Measurements from ENCODE around the gene DOCK4.

DOCK4 gene

DNA sequence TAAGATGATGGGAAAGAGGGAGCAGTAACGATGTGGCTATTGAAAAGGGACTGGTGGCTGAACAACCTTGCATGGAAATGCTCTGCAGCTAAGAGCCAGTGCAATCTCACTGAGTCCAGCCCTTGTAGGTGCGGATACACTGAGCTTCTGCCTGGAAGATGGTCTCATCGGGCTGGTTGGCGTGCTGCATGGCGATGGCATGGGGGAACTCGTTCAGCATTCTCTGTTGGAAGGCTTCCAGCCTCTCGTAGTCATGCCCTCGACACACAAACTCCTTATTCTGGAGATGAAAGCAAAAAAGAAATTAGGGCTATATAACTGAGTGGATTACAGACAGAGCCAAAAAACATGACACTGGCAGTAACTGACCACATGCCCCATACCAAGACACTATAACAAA, 446.2 kb downstream of the DOCK4 start:
- no peaks in the 10 kb centered on the region for H3K9me3 Mint-ChIP-seq (ENCODE audit: low read depth)
- H3K27ac Mint-ChIP-seq: no peak overlapping the region
- H3K4me1 Mint-ChIP-seq (ENCODE audit: low read depth): no peaks in the 10 kb centered on the region
- H3K27me3 Mint-ChIP-seq: no peaks in the 10 kb centered on the region
- H3K36me3 Mint-ChIP-seq: no peaks in the 10 kb centered on the region
- H3K4me3 Mint-ChIP-seq: no peak overlapping the region

DNA sequence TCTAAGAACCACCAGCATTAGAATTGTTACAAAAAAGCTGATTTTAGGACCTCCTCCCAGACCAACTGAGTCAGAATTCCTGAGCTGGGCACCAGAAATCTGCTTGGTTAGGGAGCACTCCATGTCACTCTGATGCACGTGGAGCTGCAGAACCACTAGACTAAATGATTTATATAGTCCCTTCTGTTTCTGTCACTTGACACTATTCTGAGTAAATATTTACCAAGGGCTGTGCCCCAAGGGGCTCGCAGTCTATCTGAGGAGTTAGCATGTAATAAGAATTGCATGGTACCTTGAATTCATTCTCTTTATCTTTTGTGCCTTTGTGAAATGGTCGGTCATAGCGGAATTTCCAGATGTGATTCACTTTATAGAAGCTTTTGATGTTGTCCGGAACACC, 447.9 kb downstream of the DOCK4 start:
- no peak overlapping the region for H3K27ac Mint-ChIP-seq
- H3K27me3 Mint-ChIP-seq: no peaks in the 10 kb centered on the region
- H3K9me3 Mint-ChIP-seq (ENCODE audit: low read depth): no peaks in the 10 kb centered on the region
- no peaks in the 10 kb centered on the region for H3K4me1 Mint-ChIP-seq (ENCODE audit: low read depth)
- no peaks in the 10 kb centered on the region for H3K36me3 Mint-ChIP-seq
- no peak overlapping the region for H3K4me3 Mint-ChIP-seq

DNA sequence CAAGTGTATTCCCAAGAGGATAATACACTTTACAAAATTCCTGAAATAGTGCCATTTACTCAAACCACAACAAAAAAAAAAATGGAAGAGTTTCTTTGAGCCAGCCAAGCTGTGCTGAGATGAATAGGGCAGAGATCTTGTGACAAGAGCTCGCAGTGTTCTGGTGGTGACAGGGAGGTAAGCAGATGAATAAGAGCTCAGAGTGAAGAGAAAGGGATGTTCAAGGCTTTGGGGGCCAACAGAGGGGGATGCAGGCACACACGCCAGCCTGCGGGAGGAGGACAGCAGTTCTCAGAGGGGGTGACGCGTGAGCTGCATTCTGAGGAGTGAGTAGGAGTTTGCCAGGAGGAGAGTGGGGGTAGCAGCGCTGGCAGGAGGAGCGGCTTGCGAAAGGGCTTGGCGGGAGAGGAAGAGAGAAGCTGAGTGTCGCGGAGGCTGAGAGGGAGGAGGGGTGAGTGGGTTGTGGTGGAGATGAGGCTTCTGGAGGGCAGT, 449.5 kb downstream of the DOCK4 start:
- H3K27ac Mint-ChIP-seq: no peak overlapping the region
- no peaks in the 10 kb centered on the region for H3K27me3 Mint-ChIP-seq
- H3K4me3 Mint-ChIP-seq: no peak overlapping the region
- no peaks in the 10 kb centered on the region for H3K9me3 Mint-ChIP-seq (ENCODE audit: low read depth)
- no peaks in the 10 kb centered on the region for H3K36me3 Mint-ChIP-seq
- no peaks in the 10 kb centered on the region for H3K4me1 Mint-ChIP-seq (ENCODE audit: low read depth)

DNA sequence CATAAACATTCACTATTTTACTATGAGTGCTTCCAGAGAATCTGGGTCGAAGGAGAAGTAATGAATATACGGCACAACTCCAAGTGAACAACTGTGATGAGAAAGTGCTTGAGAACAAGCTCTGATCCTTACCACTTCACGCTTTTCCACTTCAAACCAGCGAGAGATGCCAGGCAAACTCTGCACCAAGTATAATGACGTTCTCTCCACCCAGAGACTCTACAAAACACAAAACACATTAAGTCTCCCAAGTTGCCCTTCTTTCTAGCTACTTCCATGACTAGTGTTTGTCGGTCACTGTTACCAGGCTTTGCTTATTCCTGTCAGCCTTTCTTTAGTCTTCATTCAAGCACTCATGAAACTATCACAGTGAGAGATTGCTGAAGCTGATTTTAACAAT, 450.8 kb downstream of the DOCK4 start:
- Mint-ChIP-seq H3K27me3 (no peaks in the 10 kb centered on the region), H3K4me3 (no peak overlapping the region), H3K4me1 (ENCODE audit: low read depth) (no peaks in the 10 kb centered on the region), H3K27ac (no peak overlapping the region), H3K9me3 (ENCODE audit: low read depth) (no peaks in the 10 kb centered on the region), H3K36me3 (no peaks in the 10 kb centered on the region)

DNA sequence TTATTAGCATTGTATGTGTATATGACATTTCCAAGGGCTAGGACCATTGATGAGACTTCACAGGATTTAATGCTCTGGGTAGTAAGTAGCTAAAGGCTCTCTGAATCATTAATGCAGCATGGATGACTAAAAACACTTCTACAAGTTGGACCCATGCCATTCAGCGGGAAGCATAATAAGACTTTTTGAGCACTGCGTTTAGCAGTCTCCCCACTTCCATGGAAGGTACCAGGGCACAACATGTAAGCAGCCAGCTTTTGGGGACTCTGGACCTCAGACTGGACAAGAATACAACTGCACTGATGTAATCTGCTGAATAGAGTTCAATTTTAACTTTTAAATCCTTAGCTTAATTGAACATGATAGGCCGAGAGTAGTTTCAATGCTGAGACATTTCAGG, 452.2 kb downstream of the DOCK4 start:
- Mint-ChIP-seq H3K9me3 (ENCODE audit: low read depth) (no peaks in the 10 kb centered on the region), H3K36me3 (no peaks in the 10 kb centered on the region), H3K27ac (no peak overlapping the region), H3K27me3 (no peaks in the 10 kb centered on the region), H3K4me3 (no peak overlapping the region), H3K4me1 (ENCODE audit: low read depth) (no peaks in the 10 kb centered on the region)

DNA sequence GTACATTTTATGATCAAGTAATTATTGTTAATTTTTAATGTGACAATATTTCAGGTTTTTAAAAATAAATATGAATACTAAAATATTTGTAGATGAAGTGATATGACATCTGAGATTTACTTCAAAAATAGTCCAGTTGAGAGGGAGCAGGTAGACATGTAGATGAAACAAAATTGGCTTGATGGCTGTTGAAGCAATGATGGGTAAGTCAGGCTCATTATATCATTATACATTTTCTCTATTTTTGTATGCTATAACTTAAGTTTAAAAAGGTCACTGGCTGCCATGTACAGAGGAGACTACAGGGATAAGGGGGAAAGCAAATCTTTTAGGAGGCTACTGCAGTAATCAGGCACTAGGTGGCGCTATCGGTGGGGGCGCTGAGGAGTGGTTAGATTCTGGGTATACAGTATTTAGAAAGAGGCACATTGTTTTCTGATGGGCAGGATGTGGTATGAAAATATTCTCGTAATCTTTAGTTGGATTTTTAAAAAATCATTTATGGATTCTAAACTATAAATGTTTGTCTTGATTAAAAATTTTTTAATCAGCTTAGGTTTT, 454.1 kb downstream of the DOCK4 start:
- Mint-ChIP-seq H3K27ac (no peak overlapping the region), H3K4me3 (no peak overlapping the region), H3K4me1 (ENCODE audit: low read depth) (no peaks in the 10 kb centered on the region), H3K9me3 (ENCODE audit: low read depth) (no peaks in the 10 kb centered on the region), H3K27me3 (peaks cover 2% of the 10 kb centered on the region), H3K36me3 (no peaks in the 10 kb centered on the region)

DNA sequence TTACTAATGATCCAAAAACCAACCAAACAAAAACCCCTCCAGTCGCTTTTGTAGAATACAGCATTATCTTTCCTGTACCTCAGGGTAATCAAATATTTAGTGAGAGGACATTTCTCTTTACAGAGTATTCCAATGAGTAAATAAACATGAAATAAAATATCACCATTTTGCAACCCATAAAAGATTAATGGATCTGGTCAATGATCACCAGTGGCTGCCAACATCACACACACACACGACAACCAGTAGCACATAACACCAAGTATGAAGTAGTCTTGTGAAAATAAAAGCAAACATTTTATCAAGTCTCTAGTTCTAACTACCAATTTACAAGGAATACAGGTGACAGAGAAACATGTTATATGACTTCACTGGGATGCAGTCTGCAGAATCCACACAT, 455.3 kb downstream of the DOCK4 start:
- Mint-ChIP-seq H3K4me3 (no peak overlapping the region), H3K36me3 (no peaks in the 10 kb centered on the region), H3K27me3 (peaks cover 2% of the 10 kb centered on the region), H3K4me1 (ENCODE audit: low read depth) (no peaks in the 10 kb centered on the region), H3K27ac (no peak overlapping the region), H3K9me3 (ENCODE audit: low read depth) (no peaks in the 10 kb centered on the region)

DNA sequence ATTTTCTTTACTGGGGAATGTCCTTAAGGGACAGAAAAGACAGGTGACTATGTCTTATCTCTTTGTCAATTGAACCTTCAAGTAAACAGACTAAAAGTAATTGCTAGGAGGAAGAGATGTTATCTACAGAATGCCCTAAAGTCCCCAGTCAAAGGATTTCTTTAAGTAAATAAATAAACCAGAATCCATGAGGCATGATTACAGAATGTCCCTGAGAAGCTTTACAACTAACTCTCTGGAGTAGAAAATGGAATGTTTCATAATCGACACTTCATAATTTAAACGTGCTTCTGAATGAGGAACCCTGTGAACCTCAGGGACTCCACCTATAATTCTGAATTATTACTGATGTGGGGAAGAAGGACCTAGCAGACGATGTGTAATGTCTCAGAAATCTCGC, 456.0 kb downstream of the DOCK4 start:
- no peak overlapping the region for H3K4me3 Mint-ChIP-seq
- H3K27ac Mint-ChIP-seq: no peak overlapping the region
- H3K9me3 Mint-ChIP-seq (ENCODE audit: low read depth): no peaks in the 10 kb centered on the region
- peaks cover 2% of the 10 kb centered on the region for H3K27me3 Mint-ChIP-seq
- H3K36me3 Mint-ChIP-seq: no peaks in the 10 kb centered on the region
- no peaks in the 10 kb centered on the region for H3K4me1 Mint-ChIP-seq (ENCODE audit: low read depth)

DNA sequence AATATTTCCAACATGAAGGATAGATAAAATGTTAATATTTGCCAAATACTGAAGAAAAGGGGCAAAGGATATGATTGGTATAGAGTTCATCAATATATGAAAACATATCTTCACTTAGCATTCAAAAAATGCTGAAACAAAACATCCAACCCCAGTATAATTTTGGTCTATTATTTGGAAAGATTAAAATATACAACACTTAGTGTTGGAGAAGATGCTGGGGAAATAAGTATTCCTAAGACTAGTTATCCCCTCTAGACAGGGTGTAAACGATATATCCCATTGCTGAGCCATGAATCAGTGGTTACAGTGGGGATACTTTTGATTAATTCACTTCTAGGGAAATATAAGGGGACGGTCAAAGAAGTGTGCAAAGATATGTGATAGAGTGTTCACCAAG, 456.6 kb downstream of the DOCK4 start:
- H3K4me3 Mint-ChIP-seq: no peak overlapping the region
- H3K36me3 Mint-ChIP-seq: no peaks in the 10 kb centered on the region
- H3K27me3 Mint-ChIP-seq: peaks cover 2% of the 10 kb centered on the region
- no peaks in the 10 kb centered on the region for H3K4me1 Mint-ChIP-seq (ENCODE audit: low read depth)
- H3K27ac Mint-ChIP-seq: no peak overlapping the region
- no peaks in the 10 kb centered on the region for H3K9me3 Mint-ChIP-seq (ENCODE audit: low read depth)

DNA sequence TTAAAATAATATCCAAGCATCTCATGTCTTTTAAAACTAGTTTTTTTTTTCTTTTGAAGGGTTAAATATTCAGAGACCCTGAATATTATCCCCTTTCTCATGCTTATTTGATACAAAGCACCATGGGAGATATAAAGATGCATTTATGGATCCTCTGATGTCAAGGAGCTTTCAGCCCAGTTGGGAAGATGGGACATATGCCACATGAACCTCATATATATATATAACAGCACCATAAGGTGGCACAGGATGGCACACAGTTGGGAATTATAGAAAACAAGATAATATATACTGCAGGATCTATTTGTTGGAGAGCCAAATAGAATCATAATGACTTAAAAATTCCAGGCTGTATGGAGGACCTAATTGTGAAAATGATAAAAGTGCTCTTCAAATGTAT, 458.5 kb downstream of the DOCK4 start:
- no peak overlapping the region for H3K4me3 Mint-ChIP-seq
- H3K27me3 Mint-ChIP-seq: peaks cover 4% of the 10 kb centered on the region
- no peaks in the 10 kb centered on the region for H3K4me1 Mint-ChIP-seq (ENCODE audit: low read depth)
- no peaks in the 10 kb centered on the region for H3K9me3 Mint-ChIP-seq (ENCODE audit: low read depth)
- no peaks in the 10 kb centered on the region for H3K36me3 Mint-ChIP-seq
- H3K27ac Mint-ChIP-seq: no peak overlapping the region

DNA sequence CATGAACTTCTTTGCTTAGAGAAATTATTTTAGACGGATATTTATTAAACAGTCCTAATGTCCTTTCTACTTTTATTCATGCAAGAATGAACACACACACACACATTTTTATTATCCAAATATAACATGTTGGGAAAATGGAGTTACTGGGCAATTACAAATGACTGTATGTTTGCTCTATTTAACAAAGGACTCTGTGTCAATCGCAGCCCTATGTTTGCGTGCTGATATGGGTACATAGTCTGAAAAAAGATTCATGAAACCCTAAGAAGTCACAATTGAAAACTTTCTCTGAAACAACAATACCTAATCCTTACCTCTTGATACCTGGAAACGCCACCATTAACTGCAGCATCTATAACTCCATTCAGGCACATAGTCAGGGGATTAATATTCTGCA, 459.2 kb downstream of the DOCK4 start:
- no peak overlapping the region for H3K27ac Mint-ChIP-seq
- H3K36me3 Mint-ChIP-seq: no peaks in the 10 kb centered on the region
- no peaks in the 10 kb centered on the region for H3K9me3 Mint-ChIP-seq (ENCODE audit: low read depth)
- H3K4me1 Mint-ChIP-seq (ENCODE audit: low read depth): no peaks in the 10 kb centered on the region
- no peak overlapping the region for H3K4me3 Mint-ChIP-seq
- peaks cover 4% of the 10 kb centered on the region for H3K27me3 Mint-ChIP-seq

DNA sequence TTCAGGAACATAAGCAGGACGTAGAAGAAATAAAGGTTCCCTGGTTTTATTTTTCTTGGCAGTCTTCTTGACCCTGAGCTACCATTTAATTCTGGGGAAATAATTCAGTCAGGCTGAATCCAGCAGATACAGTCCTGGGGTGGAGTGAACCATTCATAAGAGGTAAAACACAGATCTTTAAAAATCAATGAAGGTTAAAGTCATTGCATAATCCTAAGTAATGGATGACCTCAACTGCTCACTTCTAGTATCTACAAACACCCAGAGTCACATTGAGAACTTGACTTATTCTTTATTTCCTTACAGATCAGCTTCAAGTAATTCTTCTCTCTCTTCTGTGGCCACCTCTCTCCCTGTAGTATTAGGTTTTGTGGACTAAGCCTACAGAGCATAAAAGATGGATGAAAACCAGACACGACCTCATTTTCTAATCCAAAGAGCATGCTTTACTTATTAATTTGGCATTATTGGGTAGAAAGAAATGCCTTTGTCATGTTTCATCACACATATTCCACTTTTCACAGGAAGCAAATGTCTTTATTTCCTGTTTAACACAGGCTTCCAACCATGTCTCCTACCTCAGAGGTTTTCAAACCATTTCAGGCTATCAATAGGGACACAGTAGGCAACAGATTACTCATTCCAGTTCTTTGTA, 461.6 kb downstream of the DOCK4 start:
- no peaks in the 10 kb centered on the region for H3K4me1 Mint-ChIP-seq (ENCODE audit: low read depth)
- H3K27me3 Mint-ChIP-seq: peaks cover 6% of the 10 kb centered on the region
- H3K9me3 Mint-ChIP-seq (ENCODE audit: low read depth): no peaks in the 10 kb centered on the region
- H3K4me3 Mint-ChIP-seq: no peak overlapping the region
- no peak overlapping the region for H3K27ac Mint-ChIP-seq
- no peaks in the 10 kb centered on the region for H3K36me3 Mint-ChIP-seq

DNA sequence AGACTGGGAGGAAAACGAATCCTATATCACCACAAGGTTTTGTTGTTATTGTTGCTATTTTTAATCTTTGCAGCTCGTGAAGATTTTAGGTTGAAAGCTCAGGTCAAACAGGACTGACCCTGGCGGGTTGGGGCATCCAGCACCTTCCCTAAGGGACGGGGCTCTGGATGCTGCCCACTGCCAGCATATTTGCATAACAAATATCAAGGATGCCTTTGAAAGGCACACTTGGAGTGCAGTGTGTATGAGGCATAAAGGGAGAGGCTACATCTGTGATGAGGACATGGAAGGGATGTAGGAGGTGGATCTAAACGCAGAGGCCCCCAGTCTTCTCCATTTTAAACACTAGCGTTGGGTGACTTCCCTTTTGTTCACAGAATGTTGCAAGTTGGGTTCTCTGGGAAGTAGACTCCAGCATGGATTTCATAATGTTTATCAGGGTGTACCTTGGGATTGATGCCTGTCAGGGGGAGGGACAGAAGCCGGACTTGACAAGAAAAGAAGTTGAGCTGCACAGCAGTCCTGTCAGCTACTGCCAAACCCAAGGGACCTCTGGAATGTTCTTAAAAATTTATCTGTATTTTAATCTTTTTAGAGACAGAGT, 462.9 kb downstream of the DOCK4 start:
- no peaks in the 10 kb centered on the region for H3K36me3 Mint-ChIP-seq
- no peaks in the 10 kb centered on the region for H3K4me1 Mint-ChIP-seq (ENCODE audit: low read depth)
- H3K9me3 Mint-ChIP-seq (ENCODE audit: low read depth): no peaks in the 10 kb centered on the region
- peaks cover 6% of the 10 kb centered on the region for H3K27me3 Mint-ChIP-seq
- H3K27ac Mint-ChIP-seq: no peak overlapping the region
- H3K4me3 Mint-ChIP-seq: no peak overlapping the region

DNA sequence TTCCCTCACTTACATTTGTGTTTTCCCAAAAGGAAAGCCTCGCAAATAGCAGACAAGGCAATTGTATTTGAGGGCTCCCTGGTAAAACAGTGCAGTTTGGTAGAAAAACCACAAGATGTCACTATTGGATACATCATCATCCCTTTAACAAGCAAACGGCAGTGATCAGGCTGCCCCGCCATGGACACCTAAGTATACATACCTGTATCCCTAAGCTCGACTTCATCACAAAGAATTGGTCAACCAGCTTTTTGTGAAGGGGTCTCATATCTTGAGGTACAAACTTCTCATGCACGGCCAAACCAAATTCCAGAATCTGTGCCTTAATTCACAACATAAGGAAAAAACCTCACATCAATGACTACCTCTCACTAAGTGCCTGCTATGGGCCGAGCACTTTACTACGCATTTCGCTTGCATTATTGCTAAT, 464.4 kb downstream of the DOCK4 start:
- no peak overlapping the region for H3K27ac Mint-ChIP-seq
- no peaks in the 10 kb centered on the region for H3K4me1 Mint-ChIP-seq (ENCODE audit: low read depth)
- no peak overlapping the region for H3K4me3 Mint-ChIP-seq
- H3K36me3 Mint-ChIP-seq: no peaks in the 10 kb centered on the region
- H3K9me3 Mint-ChIP-seq (ENCODE audit: low read depth): no peaks in the 10 kb centered on the region
- peaks cover 4% of the 10 kb centered on the region for H3K27me3 Mint-ChIP-seq

DNA sequence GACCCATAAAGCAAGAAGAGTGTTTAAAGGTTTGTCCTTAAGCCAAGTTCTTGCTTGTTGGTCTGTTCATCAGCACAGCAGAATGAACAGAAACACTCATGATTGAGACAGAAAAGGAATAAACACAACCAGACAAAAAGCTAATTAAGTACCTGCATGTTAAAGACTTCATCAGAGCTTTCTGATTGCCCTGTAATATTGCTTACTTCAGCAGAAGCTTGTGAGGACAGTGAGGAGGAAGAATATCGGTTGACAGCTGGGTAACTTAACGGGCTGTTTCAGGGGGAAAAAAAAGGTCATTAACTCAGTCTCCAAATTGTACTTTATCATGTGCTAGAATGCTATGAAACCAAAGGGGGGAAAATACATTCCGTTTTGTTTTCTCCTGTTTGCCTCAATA, 465.3 kb downstream of the DOCK4 start:
- H3K4me3 Mint-ChIP-seq: no peak overlapping the region
- no peaks in the 10 kb centered on the region for H3K36me3 Mint-ChIP-seq
- no peak overlapping the region for H3K27ac Mint-ChIP-seq
- peaks cover 7% of the 10 kb centered on the region for H3K27me3 Mint-ChIP-seq
- no peaks in the 10 kb centered on the region for H3K4me1 Mint-ChIP-seq (ENCODE audit: low read depth)
- no peaks in the 10 kb centered on the region for H3K9me3 Mint-ChIP-seq (ENCODE audit: low read depth)

DNA sequence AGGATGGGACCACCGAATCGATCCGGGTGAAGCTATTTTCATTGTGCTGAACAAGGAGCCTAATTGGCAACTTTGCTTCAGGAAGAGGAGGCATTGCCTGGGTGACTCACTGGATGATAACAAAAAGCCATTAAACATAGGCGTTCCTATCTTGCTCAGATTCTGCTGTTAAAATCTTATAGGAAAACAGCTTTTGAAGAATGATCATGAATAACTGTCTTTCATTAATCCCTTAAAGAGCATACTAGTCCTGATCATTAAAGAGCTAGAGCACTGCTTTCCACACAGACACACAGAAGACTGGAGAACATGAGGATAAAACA, 469.7 kb downstream of the DOCK4 start:
- peaks cover 4% of the 10 kb centered on the region for H3K27me3 Mint-ChIP-seq
- no peaks in the 10 kb centered on the region for H3K4me1 Mint-ChIP-seq (ENCODE audit: low read depth)
- H3K36me3 Mint-ChIP-seq: no peaks in the 10 kb centered on the region
- no peaks in the 10 kb centered on the region for H3K9me3 Mint-ChIP-seq (ENCODE audit: low read depth)
- no peak overlapping the region for H3K27ac Mint-ChIP-seq
- no peak overlapping the region for H3K4me3 Mint-ChIP-seq
